Effector CD4-positive, alpha-beta T cell (primary cell): ENCODE data around the gene SSBP3.
"Not testable (repeated sequence)": the region's sequence is repeated elsewhere in the genome, so short reads cannot be mapped to it uniquely, and the experiment has no call there.

Experiments
- DNase-seq: peaks from one replicate; pipeline ENCODE4 v3.0.0-alpha.2; 2020

Gene SSBP3

GRCh38 chr1:54207896-54208295, 198.3 kb downstream of the SSBP3 start:
- DNase-seq, result not testable (repeated sequence)

DNA sequence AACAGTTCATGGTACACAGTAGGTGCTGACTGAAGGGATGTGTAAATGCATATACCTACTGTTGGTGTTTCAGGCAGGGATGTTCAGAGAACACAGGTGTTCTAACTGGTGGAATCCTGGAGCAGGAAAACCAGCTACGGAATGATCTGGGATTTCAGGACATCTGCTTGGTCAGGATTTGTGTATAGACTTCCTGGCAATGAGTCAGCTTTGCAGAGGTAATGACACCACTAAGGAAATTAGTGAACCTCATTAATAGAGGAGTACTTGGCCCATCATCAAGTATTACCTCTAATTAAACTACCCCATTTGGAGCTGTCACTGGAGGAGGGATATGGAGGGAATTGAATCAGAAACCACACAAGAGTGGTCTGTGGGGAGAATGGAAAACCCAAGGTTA, 198.9 kb downstream of the SSBP3 start:
- no peak for DNase-seq

- no peak for DNase-seq
Observed at GRCh38 chr1:54204199-54204598, 202.0 kb downstream of the SSBP3 start.

GRCh38 chr1:54200519-54200997, 205.6 kb downstream of the SSBP3 start:
- DNase-seq, result no peak

DNA sequence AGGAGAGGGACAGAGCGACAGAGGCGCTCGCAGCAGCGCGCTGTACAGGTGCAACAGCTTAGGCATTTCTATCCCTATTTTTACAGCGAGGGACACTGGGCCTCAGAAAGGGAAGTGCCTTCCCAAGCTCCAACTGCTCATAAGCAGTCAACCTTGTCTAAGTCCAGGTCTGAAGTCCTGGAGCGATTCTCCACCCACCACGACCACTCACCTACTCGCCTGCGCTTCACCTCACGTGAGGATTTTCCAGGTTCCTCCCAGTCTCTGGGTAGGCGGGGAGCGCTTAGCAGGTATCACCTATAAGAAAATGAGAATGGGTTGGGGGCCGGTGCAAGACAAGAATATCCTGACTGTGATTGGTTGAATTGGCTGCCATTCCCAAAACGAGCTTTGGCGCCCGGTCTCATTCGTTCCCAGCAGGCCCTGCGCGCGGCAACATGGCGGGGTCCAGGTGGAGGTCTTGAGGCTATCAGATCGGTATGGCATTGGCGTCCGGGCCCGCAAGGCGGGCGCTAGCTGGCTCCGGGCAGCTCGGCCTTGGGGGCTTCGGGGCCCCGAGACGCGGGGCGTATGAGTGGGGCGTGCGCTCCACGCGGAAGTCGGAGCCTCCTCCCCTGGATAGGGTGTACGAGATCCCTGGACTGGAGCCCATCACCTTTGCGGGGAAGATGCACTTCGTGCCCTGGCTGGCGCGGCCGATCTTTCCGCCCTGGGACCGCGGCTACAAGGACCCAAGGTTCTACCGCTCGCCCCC, 206.3 kb downstream of the SSBP3 start, which contains the start of the genes CYB5RL and MRPL37:
TSS of gene CYB5RL (minus strand) at position 266 of the 754 bp plus-strand sequence. CDS start 4,414 bp downstream, outside the sequence.
TSS of gene MRPL37 (plus strand) at position 403 of the 754 bp plus-strand sequence. CDS start at position 480, 77 bp downstream.
- DNase-seq, result peak; percentile 88

- no peak for DNase-seq
Observed at GRCh38 chr1:54199151-54199764, 206.9 kb downstream of the SSBP3 start.

GRCh38 chr1:54193453-54193852, 212.7 kb downstream of the SSBP3 start:
- DNase-seq, result no peak

DNA sequence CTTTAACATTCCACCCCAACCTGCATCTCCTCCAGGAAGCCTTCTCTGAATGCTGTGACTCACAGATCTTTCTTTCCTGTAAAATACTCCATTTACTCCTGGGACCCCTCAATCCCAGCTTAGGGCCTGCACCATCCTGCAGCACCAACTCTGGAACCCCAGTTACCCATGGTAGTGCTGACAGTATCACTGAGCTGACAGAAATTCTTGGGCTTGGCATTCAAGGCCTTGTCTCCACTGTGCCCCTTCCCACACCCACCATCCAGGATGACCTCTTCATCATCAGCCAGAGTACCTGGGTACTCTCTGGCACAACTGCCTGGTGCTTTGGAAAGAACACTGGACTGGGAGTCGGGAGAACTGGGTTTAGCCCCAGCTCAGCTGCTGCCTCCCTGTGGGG, 214.7 kb downstream of the SSBP3 start:
- no peak for DNase-seq

- DNase-seq, result no peak
Observed at GRCh38 chr1:54190526-54190925, 215.7 kb downstream of the SSBP3 start.

- no peak for DNase-seq
Observed at GRCh38 chr1:54188291-54188690, 217.9 kb downstream of the SSBP3 start.

DNA sequence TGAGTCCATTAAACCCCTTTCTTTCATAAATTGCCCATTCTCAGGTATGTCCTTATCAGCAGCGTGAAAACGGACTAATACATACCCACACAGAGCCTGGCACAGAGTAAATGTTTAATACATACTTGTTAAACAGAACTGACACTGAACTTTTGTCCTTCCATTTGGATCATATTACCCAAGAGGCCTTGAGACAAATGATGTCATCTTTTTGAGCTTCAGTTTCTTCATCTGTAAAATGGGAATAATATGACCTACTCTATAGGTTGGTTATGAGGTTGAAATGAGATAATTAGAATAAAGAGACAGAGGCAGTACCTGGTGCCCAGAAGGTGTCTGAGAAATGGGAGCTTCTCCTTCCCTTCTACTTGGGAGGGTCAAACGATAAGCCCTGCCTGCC, 220.1 kb downstream of the SSBP3 start:
- DNase-seq, result no peak

DNA sequence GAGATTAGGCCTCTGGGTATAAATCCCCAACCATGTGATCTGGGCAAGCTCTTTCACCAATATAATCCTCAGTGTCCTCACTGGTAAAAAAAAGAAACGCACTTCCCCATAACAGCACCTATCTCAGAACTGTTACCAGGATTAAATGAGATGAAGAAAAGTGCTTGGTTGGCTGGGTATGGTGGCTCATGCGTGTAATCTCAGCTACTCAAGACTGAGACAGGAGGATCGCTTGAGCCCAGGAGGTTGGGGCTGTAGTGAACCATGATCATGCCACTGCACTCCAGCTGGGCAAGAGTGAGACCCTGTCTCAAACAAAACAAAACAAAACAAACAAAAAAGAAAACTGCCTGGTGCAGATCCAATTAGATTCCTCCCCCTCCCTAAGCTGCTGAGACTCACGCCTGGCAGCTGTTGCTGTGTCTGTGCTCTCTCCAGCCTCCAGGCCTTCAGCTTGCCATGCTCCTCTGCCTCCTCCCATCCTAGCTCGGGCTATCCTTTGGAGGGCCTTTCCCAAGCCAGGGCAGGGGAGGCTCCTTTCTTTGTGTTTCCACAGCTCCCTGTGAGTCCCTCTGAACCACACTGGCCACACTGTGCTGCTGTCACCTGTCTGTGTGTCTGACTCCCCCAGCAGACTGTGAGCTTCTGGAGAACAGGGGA, 225.4 kb downstream of the SSBP3 start:
- no peak for DNase-seq

- no peak for DNase-seq
Observed at GRCh38 chr1:54178296-54179070, 227.7 kb downstream of the SSBP3 start.

- no peak for DNase-seq
Observed at GRCh38 chr1:54177726-54178125, 228.5 kb downstream of the SSBP3 start.

- no peak for DNase-seq
Observed at GRCh38 chr1:54176621-54177327, 229.4 kb downstream of the SSBP3 start.
